Panc1 (cell line): ENCODE results near the gene MIPOL1. TPM values are rescaled to one million over a fixed set of nuclear protein-coding genes. Genes with fewer than 3 reads are reported as not detected.

Experiments used
- ATAC-seq: fragments of 200-7000 bp; cut with Tn5 transposase; 2 replicates; pipeline ENCODE4 v1.9.1; 2020; ENCODE audit warnings: mild to moderate bottlenecking, moderate library complexity
- BruUV-seq: library from RNA; stranded (reverse); fragments of 400-500 nt; replicated peaks from 2 replicates; lab custom pipeline; 2021; lab: Mats Ljungman, UMichigan
- CTCF ChIA-PET: fragments of 300-600 bp; sonication (Branson Sonifier 250); formaldehyde crosslinking; loops from one replicate; lab custom pipeline; 2022; ENCODE audit warnings: antibody characterized with exemption; lab: Charles Lee
- POLR2A ChIA-PET: fragments of 300-600 bp; sonication (Branson Sonifier 250); formaldehyde crosslinking; loops from one replicate; lab custom pipeline; 2022; ENCODE audit warnings: antibody characterized with exemption; lab: Charles Lee
- DNase-seq: peaks from one replicate; pipeline ENCODE4 v3.0.0-alpha.2; 2010; ENCODE audit warnings: low read depth, low spot score
- H3K27ac ChIP-seq: 2 replicates; pipeline ENCODE4 v1.5.1; 2011; ENCODE audit warnings: mild to moderate bottlenecking, low read length, inconsistent platforms
- H3K27me3 ChIP-seq: fragments of 200-500 bp; sonication (Bioruptor generic); 2 replicates; pipeline ENCODE4 v1.6.0; 2014; ENCODE audit warnings: low read length, inconsistent platforms; ENCODE audit not compliant: control insufficient read depth, insufficient read depth
- H3K36me3 ChIP-seq: fragments of 200-500 bp; sonication (Bioruptor generic); 2 replicates; pipeline ENCODE4 v1.5.1; 2014; ENCODE audit warnings: inconsistent platforms, mild to moderate bottlenecking, low read length, moderate library complexity; ENCODE audit not compliant: control insufficient read depth, insufficient read depth
- H3K4me1 ChIP-seq: 2 replicates; pipeline ENCODE4 v1.5.1; 2011; ENCODE audit warnings: inconsistent platforms, mild to moderate bottlenecking, low read length, moderate library complexity; ENCODE audit not compliant: control insufficient read depth, insufficient read depth
- H3K4me3 ChIP-seq, 2 experiments: 2 replicates each; pipeline ENCODE4 v1.5.1; 2011 to 2012; ENCODE audit warnings: low read depth in 2 of 2, low read length in 2 of 2, mild to moderate bottlenecking in 2 of 2, inconsistent platforms in 1 of 2, moderate library complexity in 1 of 2
- H3K9me3 ChIP-seq: fragments of 200-500 bp; sonication (Bioruptor generic); 2 replicates; pipeline ENCODE4 v1.5.1; 2014; ENCODE audit warnings: low read depth, mild to moderate bottlenecking, inconsistent platforms, low read length, moderate library complexity; ENCODE audit not compliant: control insufficient read depth, insufficient read depth
- POLR2AphosphoS5 ChIP-seq: IDR thresholded peaks from 2 replicates; pipeline ENCODE4 v1.6.1; 2012; ENCODE audit warnings: mild to moderate bottlenecking, low read depth, low read length, moderate library complexity
- SIN3A ChIP-seq: IDR thresholded peaks from 2 replicates; pipeline ENCODE4 v1.6.1; 2012; ENCODE audit warnings: low read depth, mild to moderate bottlenecking, low read length, moderate library complexity, borderline replicate concordance; ENCODE audit not compliant: insufficient read depth
- TCF7L2 ChIP-seq: IDR thresholded peaks from 2 replicates; pipeline ENCODE4 v1.6.1; 2011; ENCODE audit warnings: mild to moderate bottlenecking, low read depth, low read length, inconsistent platforms
- in situ Hi-C: cut with HindIII; loops from 2 replicates; pipeline ENCODE4 v1.10.0; 2016; ENCODE audit warnings: low sequenced_read_pairs, low pct_unique_long_range_greater_than_20kb
- intact Hi-C: fragments of 100-400 bp; cut with micrococcal nuclease; formaldehyde crosslinking; loops from one replicate; pipeline ENCODE4 v1.10.0; 2022; ENCODE audit not compliant: unreplicated experiment
- total RNA-seq: library from RNA; stranded (reverse); gene quantifications from one replicate; pipeline ENCODE4 v1.2.1, GENCODE V29; 2021; ENCODE audit not compliant: unreplicated experiment
- TF ChIP-seq, protein P1 (sequence below), 2 experiments: IDR thresholded peaks; 2 replicates each; pipeline ENCODE4 v1.6.1; 2011 to 2012; ENCODE audit warnings: low read depth in 2 of 2, control low read depth in 1 of 2, low read length in 1 of 2, mild to moderate bottlenecking in 1 of 2, moderate library complexity in 1 of 2; ENCODE audit not compliant: insufficient read depth in 1 of 2
- TF ChIP-seq, protein P2 (sequence below): fragments of 450-650 bp; IDR thresholded peaks from 2 replicates; pipeline ENCODE4 v1.5.1; 2017; ENCODE audit warnings: mild to moderate bottlenecking

The MIPOL1 gene
- total RNA-seq, 1 experiment from 2014 or later, result 12.8 TPM

DNA sequence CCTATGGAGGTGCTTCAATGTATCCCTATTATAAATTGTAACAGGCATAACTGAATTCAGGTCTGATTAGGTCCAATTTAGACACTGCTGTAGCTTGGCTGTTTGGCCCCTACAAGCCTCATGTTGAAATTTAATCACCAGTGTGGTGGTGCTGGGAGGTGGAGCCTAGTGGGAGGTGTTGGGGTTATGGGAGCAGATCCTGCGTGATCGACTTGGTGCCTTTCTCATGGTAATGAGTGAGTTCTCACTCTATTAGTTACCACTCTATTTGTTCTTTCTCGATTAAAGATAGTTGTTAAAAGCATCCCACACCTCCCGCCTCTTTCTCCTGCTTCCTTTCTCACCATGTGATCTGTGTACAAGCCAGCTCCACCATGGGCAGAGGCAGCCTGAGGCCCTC lies 275.2 kb downstream of the MIPOL1 start:
- in situ Hi-C loops (no loop called here), intact Hi-C loops (no loop called here)
- H3K4me1 ChIP-seq, result no peaks in the 10 kb centered on the region
- no peak for ATAC-seq
- no peak overlapping the region for H3K4me3 ChIP-seq
- no peaks in the 10 kb centered on the region for H3K36me3 ChIP-seq
- DNase-seq, result no peak
- ChIA-PET CTCF (no interaction called here), POLR2A (no interaction called here)
- BruUV-seq, result no TSS peak
- H3K27me3 ChIP-seq, result no peaks in the 10 kb centered on the region
- H3K27ac ChIP-seq, result no peak overlapping the region
- TF ChIP-seq, protein P1, sequence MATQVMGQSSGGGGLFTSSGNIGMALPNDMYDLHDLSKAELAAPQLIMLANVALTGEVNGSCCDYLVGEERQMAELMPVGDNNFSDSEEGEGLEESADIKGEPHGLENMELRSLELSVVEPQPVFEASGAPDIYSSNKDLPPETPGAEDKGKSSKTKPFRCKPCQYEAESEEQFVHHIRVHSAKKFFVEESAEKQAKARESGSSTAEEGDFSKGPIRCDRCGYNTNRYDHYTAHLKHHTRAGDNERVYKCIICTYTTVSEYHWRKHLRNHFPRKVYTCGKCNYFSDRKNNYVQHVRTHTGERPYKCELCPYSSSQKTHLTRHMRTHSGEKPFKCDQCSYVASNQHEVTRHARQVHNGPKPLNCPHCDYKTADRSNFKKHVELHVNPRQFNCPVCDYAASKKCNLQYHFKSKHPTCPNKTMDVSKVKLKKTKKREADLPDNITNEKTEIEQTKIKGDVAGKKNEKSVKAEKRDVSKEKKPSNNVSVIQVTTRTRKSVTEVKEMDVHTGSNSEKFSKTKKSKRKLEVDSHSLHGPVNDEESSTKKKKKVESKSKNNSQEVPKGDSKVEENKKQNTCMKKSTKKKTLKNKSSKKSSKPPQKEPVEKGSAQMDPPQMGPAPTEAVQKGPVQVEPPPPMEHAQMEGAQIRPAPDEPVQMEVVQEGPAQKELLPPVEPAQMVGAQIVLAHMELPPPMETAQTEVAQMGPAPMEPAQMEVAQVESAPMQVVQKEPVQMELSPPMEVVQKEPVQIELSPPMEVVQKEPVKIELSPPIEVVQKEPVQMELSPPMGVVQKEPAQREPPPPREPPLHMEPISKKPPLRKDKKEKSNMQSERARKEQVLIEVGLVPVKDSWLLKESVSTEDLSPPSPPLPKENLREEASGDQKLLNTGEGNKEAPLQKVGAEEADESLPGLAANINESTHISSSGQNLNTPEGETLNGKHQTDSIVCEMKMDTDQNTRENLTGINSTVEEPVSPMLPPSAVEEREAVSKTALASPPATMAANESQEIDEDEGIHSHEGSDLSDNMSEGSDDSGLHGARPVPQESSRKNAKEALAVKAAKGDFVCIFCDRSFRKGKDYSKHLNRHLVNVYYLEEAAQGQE (IDR thresholded peaks at IDR 0.05; ENCODE audit: insufficient read depth in 1 of 2, low read depth in 2 of 2, low read length in 1 of 2), result no peak
- no peak for TF ChIP-seq TCF7L2
- TF ChIP-seq, protein P2, sequence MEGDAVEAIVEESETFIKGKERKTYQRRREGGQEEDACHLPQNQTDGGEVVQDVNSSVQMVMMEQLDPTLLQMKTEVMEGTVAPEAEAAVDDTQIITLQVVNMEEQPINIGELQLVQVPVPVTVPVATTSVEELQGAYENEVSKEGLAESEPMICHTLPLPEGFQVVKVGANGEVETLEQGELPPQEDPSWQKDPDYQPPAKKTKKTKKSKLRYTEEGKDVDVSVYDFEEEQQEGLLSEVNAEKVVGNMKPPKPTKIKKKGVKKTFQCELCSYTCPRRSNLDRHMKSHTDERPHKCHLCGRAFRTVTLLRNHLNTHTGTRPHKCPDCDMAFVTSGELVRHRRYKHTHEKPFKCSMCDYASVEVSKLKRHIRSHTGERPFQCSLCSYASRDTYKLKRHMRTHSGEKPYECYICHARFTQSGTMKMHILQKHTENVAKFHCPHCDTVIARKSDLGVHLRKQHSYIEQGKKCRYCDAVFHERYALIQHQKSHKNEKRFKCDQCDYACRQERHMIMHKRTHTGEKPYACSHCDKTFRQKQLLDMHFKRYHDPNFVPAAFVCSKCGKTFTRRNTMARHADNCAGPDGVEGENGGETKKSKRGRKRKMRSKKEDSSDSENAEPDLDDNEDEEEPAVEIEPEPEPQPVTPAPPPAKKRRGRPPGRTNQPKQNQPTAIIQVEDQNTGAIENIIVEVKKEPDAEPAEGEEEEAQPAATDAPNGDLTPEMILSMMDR, result no peak
- no peak for TF ChIP-seq POLR2AphosphoS5
- no peak for TF ChIP-seq SIN3A
- no peaks in the 10 kb centered on the region for H3K9me3 ChIP-seq

DNA sequence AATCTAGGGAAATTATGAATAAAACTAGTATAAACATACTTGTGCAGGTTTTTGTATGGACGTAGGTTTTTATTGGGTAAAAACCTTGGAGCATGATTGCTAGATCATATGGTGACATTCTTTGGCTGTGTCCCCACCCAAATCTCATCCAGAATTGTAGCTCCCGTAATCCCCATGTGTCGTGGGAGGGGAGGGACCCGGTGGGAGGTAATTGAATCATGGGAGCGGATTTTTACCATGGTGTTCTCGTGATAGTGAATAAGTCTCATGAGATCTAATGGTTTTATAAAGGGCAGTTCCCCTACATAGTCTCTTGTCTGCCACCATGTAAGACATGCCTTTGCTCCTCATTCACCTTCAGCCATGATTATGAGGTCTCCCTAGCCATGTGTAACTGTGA lies 276.5 kb downstream of the MIPOL1 start:
- ChIA-PET CTCF (no interaction called here), POLR2A (no interaction called here)
- no peaks in the 10 kb centered on the region for H3K9me3 ChIP-seq
- TF ChIP-seq POLR2AphosphoS5 (no peak), SIN3A (no peak), TCF7L2 (no peak)
- TF ChIP-seq, protein P1 (IDR thresholded peaks at IDR 0.05; ENCODE audit: insufficient read depth in 1 of 2, low read depth in 2 of 2, low read length in 1 of 2), result no peak
- TF ChIP-seq, protein P2, result no peak
- DNase-seq (no peak), ATAC-seq (no peak)
- H3K27me3 ChIP-seq, result no peaks in the 10 kb centered on the region
- in situ Hi-C loops (no loop called here), intact Hi-C loops (no loop called here)
- H3K36me3 ChIP-seq, result no peaks in the 10 kb centered on the region
- no TSS peak for BruUV-seq
- no peak overlapping the region for H3K27ac ChIP-seq
- no peaks in the 10 kb centered on the region for H3K4me1 ChIP-seq
- no peak overlapping the region for H3K4me3 ChIP-seq
